Heart left ventricle (tissue), 13 donors: ENCODE measurements around the gene BRD1.

Experiments
- POLR2A ChIP-seq, 2 donors: fragments of 450-650 bp; IDR thresholded peaks; one replicate each; pipeline ENCODE4 v1.6.1; 2017; ENCODE audit warnings: antibody characterized with exemption in 2 of 2, mild to moderate bottlenecking in 2 of 2, moderate library complexity in 2 of 2
- TF ChIP-seq, protein P1 (sequence below), 12 donors: fragments of 200-600 bp; sonication (generic) in 4 of 12; IDR thresholded peaks; one replicate each; pipeline versions ENCODE4 v1.5.0 to v1.8.0; 2018 to 2022; ENCODE audit warnings: antibody characterized with exemption in 12 of 12, mild to moderate bottlenecking in 5 of 12
- donor health status: ischemic (EF 13 %, LVEDD 7.1; RV severe dilation, severe dysfunction).
- donor health status: DM: no; HTN: yes; CAD: no.
- donor health status: DM: no; HTN: no; CAD: no.
- donor health status: ischemic (EF 25% LVEDD 6.9; RV normal size, moderate dysfunction).
- donor health status: ischemic (EF 25% LVEDD 5.7; RV mildly dilated, moderate dysfunction).
- donor health status: ischemic (EF 35%, LVEDD 5.7; RV mildly dilated, moderate dysfunction).
- donor health status: nonischemic (EF 11% LVEDD 7.7; RV severe dilation, severe dysfunction).
- donor health status: DM: yes; HTN: yes; CAD: no.
- donor health status: PGD.
- donor health status: ischemic (EF 29% LVEDD 5.4; RV normal size, mild dysfunction).
- donor health status: nonischemic (EF 23%, LVEDD 6.1; RV moderate dilation, normal function).

DNA sequence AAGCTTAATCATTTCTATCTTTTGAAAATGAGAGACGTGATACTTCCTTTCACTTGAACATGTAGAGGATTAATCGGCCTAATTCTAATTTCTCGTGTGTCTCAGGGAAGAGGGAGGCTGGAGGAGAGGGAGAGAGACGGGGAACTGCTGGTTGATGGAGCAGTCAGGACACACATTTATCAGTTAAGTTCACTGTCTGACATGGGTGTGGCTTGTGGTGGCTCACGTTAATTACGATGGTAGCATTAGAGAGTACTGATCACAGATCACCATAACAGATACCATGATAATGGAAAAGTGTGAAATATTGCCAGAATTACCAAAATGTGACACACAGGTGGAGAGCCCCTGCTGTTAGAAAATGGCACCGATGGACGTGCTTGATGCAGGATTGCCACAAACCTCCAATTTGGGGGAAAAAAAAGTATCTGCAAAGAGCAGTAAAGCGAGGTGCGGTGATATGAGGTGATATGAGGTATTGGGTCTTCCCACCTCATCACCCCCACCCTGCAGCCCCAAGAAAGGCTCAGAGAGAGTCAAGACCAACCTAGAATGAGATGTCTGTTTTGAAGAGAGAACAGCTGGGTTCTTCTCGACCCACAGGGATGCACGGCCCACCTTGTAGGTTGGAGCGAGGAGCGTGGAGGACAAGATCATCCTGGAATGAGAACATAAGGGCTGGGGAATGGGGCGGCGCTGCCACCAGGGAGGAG, 45.7 kb upstream of the BRD1 start:
- TF ChIP-seq, protein P1, sequence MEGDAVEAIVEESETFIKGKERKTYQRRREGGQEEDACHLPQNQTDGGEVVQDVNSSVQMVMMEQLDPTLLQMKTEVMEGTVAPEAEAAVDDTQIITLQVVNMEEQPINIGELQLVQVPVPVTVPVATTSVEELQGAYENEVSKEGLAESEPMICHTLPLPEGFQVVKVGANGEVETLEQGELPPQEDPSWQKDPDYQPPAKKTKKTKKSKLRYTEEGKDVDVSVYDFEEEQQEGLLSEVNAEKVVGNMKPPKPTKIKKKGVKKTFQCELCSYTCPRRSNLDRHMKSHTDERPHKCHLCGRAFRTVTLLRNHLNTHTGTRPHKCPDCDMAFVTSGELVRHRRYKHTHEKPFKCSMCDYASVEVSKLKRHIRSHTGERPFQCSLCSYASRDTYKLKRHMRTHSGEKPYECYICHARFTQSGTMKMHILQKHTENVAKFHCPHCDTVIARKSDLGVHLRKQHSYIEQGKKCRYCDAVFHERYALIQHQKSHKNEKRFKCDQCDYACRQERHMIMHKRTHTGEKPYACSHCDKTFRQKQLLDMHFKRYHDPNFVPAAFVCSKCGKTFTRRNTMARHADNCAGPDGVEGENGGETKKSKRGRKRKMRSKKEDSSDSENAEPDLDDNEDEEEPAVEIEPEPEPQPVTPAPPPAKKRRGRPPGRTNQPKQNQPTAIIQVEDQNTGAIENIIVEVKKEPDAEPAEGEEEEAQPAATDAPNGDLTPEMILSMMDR (IDR thresholded peaks at IDR 0.05) = no peak
- TF ChIP-seq POLR2A (IDR thresholded peaks at IDR 0.05) = no peak
